Bronchial epithelial cell (primary cell): ENCODE results near the gene C6orf136. TPM values are rescaled to one million over a fixed set of nuclear protein-coding genes. Genes with fewer than 3 reads are reported as not detected.
"Not testable (repeated sequence)": the region's sequence is repeated elsewhere in the genome, so short reads cannot be mapped to it uniquely, and the experiment has no call there.

Experiments
- DNase-seq: peaks from one replicate; pipeline ENCODE4 v3.0.0-alpha.2; 2010; ENCODE audit warnings: low read depth
- FAIRE-seq: peaks from 2 replicates; lab custom pipeline; 2011; peaks lifted over from hg19 to GRCh38; lab: Jason Lieb, UNC
- H3K27me3 ChIP-seq: 2 replicates; pipeline ENCODE4 v1.5.1; 2011; ENCODE audit warnings: low read length; ENCODE audit not compliant: control insufficient read depth, insufficient read depth
- H3K36me3 ChIP-seq: 2 replicates; pipeline ENCODE4 v1.5.1; 2011; ENCODE audit warnings: low read length; ENCODE audit not compliant: control insufficient read depth, insufficient read depth
- H3K4me3 ChIP-seq: 2 replicates; pipeline ENCODE4 v1.5.1; 2011; ENCODE audit warnings: mild to moderate bottlenecking, low read depth, low read length, control low read depth
- CTCF ChIP-seq: IDR thresholded peaks from 2 replicates; pipeline ENCODE4 v1.5.1; 2011; ENCODE audit warnings: mild to moderate bottlenecking, moderate library complexity, low read length, control low read depth, inconsistent platforms; ENCODE audit not compliant: insufficient read depth, severe bottlenecking
- total RNA-seq: library from RNA; depleted of rRNA; stranded (reverse); fragments of >200 nt; gene quantifications from 2 replicates; pipeline ENCODE4 v1.2.1, GENCODE V29; 2014

Gene C6orf136
- total RNA-seq, 1 donor from 2014 or later, result 1.8 TPM

- TF ChIP-seq CTCF, result no peak
- FAIRE-seq (no peak), DNase-seq (no peak)
- Histone ChIP-seq H3K4me3 (no peak overlapping the region), H3K36me3 (peaks cover 41% of the 10 kb centered on the region), H3K27me3 (no peaks in the 10 kb centered on the region)
Measured at GRCh38 chr6:30657454-30657853, 10.5 kb downstream of the C6orf136 start.

GRCh38 chr6:30657922-30658321, 11.0 kb downstream of the C6orf136 start:
- FAIRE-seq, DNase-seq, H3K27me3 ChIP-seq, H3K4me3 ChIP-seq: not testable (repeated sequence)
- peaks cover 42% of the 10 kb centered on the region for H3K36me3 ChIP-seq

- H3K4me3 ChIP-seq, result no peak overlapping the region
- no peak for TF ChIP-seq CTCF
- FAIRE-seq (no peak), DNase-seq (no peak)
- no peaks in the 10 kb centered on the region for H3K27me3 ChIP-seq
- H3K36me3 ChIP-seq, result peaks cover 35% of the 10 kb centered on the region
Measured at GRCh38 chr6:30664994-30665767, 18.2 kb downstream of the C6orf136 start.

GRCh38 chr6:30666300-30666699, 19.4 kb downstream of the C6orf136 start:
- not testable (repeated sequence) for FAIRE-seq

GRCh38 chr6:30670760-30671527, 24.0 kb downstream of the C6orf136 start:
- Histone ChIP-seq H3K27me3 (no peaks in the 10 kb centered on the region), H3K36me3 (peaks cover 13% of the 10 kb centered on the region), H3K4me3 (no peak overlapping the region)
- peak; percentile 4 for TF ChIP-seq CTCF
- DNase-seq (no peak), FAIRE-seq (no peak)

More at GRCh38 chr6:30666300-30666699, 19.4 kb downstream of the C6orf136 start:
- peaks cover 36% of the 10 kb centered on the region for H3K36me3 ChIP-seq
- DNase-seq, result peak; percentile 64
- not testable (repeated sequence) for H3K4me3 ChIP-seq, H3K27me3 ChIP-seq

- Histone ChIP-seq H3K27me3 (no peaks in the 10 kb centered on the region), H3K4me3 (peak within 1 kb of the TSS; percentile 81), H3K36me3 (peaks cover 20% of the 10 kb centered on the region)
- TF ChIP-seq CTCF, result peak; percentile 82
- no peak for FAIRE-seq
- DNase-seq, result peak; percentile 95
Measured at GRCh38 chr6:30672445-30673253, 25.7 kb downstream of the C6orf136 start, which contains the start of gene DHX16. Gene DHX16, minus strand, starts transcription at chr6:30673006. Its CDS starts 165 bp downstream, at chr6:30672841.
